Measurements from ENCODE around the gene GALNT12. TPM values are rescaled to one million over a fixed set of nuclear protein-coding genes. Genes with fewer than 3 reads are reported as not detected.

GALNT12 gene
- total RNA-seq (ENCODE audit: low replicate concordance): 2.2 and 13.6 TPM in 2 replicates

GRCh38 chr9:98807070-98807813, at the start of gene GALNT12:
GALNT12 (plus strand) TSS chr9:98807670; CDS start chr9:98807699, 29 bp downstream.

GRCh38 chr9:98796364-98797101, 10.9 kb upstream of the GALNT12 start, which contains the start of gene ANKS6:
ANKS6 (minus strand) TSS chr9:98796555; CDS start chr9:98796491, 64 bp downstream.

Other genes with a start within 250 kb of the GALNT12 start
- gene GABBR2, start 98.7 kb upstream of the GALNT12 start, total RNA-seq (ENCODE audit: low replicate concordance): 0.23 TPM in 1 of 2 replicates, not detected in the other
- gene ANKS6, start 11.1 kb upstream of the GALNT12 start, total RNA-seq (ENCODE audit: low replicate concordance): 10.6 and 11.1 TPM in 2 replicates
- 18.2 and 130 TPM in 2 replicates for gene COL15A1, start 136.2 kb downstream of the GALNT12 start, total RNA-seq (ENCODE audit: low replicate concordance)

Data from smooth muscle cell of the coronary artery (primary cell).